Cerebellar cortex (tissue), 1 donor: ENCODE results near the gene PKP2.

Experiments used
- DNase-seq: peaks from one replicate; pipeline ENCODE4 v3.0.0-alpha.2; 2015; ENCODE audit warnings: low spot score

Gene PKP2

GRCh38 chr12:32809846-32810245 is 86.7 kb downstream of the PKP2 start:
- DNase-seq: no peak

GRCh38 chr12:32809196-32809595 is 87.4 kb downstream of the PKP2 start:
- DNase-seq: no peak

GRCh38 chr12:32804301-32804700 is 92.3 kb downstream of the PKP2 start:
- no peak for DNase-seq

GRCh38 chr12:32801269-32801980 is 95.2 kb downstream of the PKP2 start:
- DNase-seq: no peak

GRCh38 chr12:32794281-32794680 is 102.3 kb downstream of the PKP2 start:
- DNase-seq: no peak

- no peak for DNase-seq
These were observed 106.7 kb downstream of the PKP2 start for GRCh38 chr12:32789916-32790315.

GRCh38 chr12:32789446-32789845 is 107.1 kb downstream of the PKP2 start:
- DNase-seq: no peak

- DNase-seq: no peak
These were observed 108.2 kb downstream of the PKP2 start for GRCh38 chr12:32788405-32788804.

- DNase-seq: no peak
These were observed 111.0 kb downstream of the PKP2 start for GRCh38 chr12:32785557-32785956.

- no peak for DNase-seq
These were observed 113.5 kb downstream of the PKP2 start for GRCh38 chr12:32783029-32783428.

GRCh38 chr12:32780071-32780470 is 116.5 kb downstream of the PKP2 start:
- DNase-seq: no peak

GRCh38 chr12:32777691-32778175 is 118.8 kb downstream of the PKP2 start:
- DNase-seq: no peak

GRCh38 chr12:32777159-32777558 is 119.4 kb downstream of the PKP2 start:
- no peak for DNase-seq

GRCh38 chr12:32776258-32776657 is 120.3 kb downstream of the PKP2 start:
- DNase-seq: no peak

GRCh38 chr12:32773691-32774090 is 122.9 kb downstream of the PKP2 start:
- no peak for DNase-seq

- DNase-seq: no peak
These were observed 126.4 kb downstream of the PKP2 start for GRCh38 chr12:32770141-32770540.

GRCh38 chr12:32768518-32768917 is 128.1 kb downstream of the PKP2 start:
- no peak for DNase-seq

GRCh38 chr12:32765906-32766305 is 130.7 kb downstream of the PKP2 start:
- no peak for DNase-seq

GRCh38 chr12:32761716-32762115 is 134.9 kb downstream of the PKP2 start:
- no peak for DNase-seq

- DNase-seq: no peak
These were observed 139.4 kb downstream of the PKP2 start for GRCh38 chr12:32757157-32757556.

- no peak for DNase-seq
These were observed 140.0 kb downstream of the PKP2 start for GRCh38 chr12:32756476-32757066.

- DNase-seq: peak; percentile 99
These were observed 140.7 kb downstream of the PKP2 start, which contains the start of gene YARS2 for GRCh38 chr12:32755654-32756475. YARS2 (minus strand) TSS chr12:32755897; CDS start chr12:32755874, 23 bp downstream.
